Breast epithelium (tissue), 3 donors: Measurements from ENCODE around the gene GABRP.

ENCODE experiments used
- POLR2A ChIP-seq: fragments of 450-650 bp; IDR thresholded peaks from one replicate; pipeline ENCODE4 v1.6.1; 2016; ENCODE audit warnings: antibody characterized with exemption, mild to moderate bottlenecking, moderate library complexity
- POLR2AphosphoS5 ChIP-seq, 3 donors: sonication (generic); formaldehyde crosslinking; IDR thresholded peaks; one replicate each; pipeline ENCODE4 v1.6.1; 2017; ENCODE audit warnings: antibody characterized with exemption in 3 of 3
- TF ChIP-seq, protein P1 (sequence below), 3 donors: fragments of 450-650 bp; IDR thresholded peaks; one replicate each; pipeline ENCODE4 v1.5.1; 2016 to 2017; ENCODE audit warnings: antibody characterized with exemption in 3 of 3, mild to moderate bottlenecking in 3 of 3, moderate library complexity in 3 of 3

DNA sequence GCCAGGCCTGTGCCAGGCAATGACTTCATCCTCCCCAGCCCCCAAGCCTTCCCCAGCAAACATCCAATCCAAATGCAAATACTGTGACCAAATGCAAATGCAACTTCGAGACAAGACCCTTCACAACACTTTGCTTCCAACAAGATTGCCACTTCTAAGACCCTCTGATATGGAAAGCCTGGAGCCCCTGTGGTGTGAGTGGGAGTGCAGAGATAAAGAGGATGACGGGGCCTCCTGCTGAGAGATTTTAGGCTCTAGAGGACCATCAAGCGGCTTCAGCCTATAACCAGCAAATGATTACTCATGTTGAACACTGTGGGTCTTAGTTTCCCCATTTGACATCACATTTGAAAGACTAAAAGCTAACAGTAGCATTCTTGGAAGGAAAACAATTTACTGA, 46.6 kb upstream of the GABRP start:
- TF ChIP-seq, protein P1, sequence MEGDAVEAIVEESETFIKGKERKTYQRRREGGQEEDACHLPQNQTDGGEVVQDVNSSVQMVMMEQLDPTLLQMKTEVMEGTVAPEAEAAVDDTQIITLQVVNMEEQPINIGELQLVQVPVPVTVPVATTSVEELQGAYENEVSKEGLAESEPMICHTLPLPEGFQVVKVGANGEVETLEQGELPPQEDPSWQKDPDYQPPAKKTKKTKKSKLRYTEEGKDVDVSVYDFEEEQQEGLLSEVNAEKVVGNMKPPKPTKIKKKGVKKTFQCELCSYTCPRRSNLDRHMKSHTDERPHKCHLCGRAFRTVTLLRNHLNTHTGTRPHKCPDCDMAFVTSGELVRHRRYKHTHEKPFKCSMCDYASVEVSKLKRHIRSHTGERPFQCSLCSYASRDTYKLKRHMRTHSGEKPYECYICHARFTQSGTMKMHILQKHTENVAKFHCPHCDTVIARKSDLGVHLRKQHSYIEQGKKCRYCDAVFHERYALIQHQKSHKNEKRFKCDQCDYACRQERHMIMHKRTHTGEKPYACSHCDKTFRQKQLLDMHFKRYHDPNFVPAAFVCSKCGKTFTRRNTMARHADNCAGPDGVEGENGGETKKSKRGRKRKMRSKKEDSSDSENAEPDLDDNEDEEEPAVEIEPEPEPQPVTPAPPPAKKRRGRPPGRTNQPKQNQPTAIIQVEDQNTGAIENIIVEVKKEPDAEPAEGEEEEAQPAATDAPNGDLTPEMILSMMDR (IDR thresholded peaks at IDR 0.05): no peak
- TF ChIP-seq POLR2A: no peak
- TF ChIP-seq POLR2AphosphoS5 (IDR thresholded peaks at IDR 0.05): no peak
